Colonic mucosa (tissue), 4 donors: ENCODE data around the gene LHPP. TPM values are rescaled to one million over a fixed set of nuclear protein-coding genes. Genes with fewer than 3 reads are reported as not detected.

Experiments used
- DNase-seq: peaks from one replicate; pipeline ENCODE4 v3.0.0-alpha.2; 2020
- H3K27ac ChIP-seq: fragments of 200-600 bp; one replicate; pipeline ENCODE4 v1.8.0; 2021
- H3K27me3 ChIP-seq: fragments of 200-600 bp; one replicate; pipeline ENCODE4 v1.8.0; 2021
- H3K36me3 ChIP-seq: fragments of 200-600 bp; one replicate; pipeline ENCODE4 v1.8.0; 2021
- H3K4me1 ChIP-seq: fragments of 200-600 bp; one replicate; pipeline ENCODE4 v1.8.0; 2021; ENCODE audit warnings: mild to moderate bottlenecking
- H3K4me3 ChIP-seq: fragments of 200-600 bp; one replicate; pipeline ENCODE4 v1.8.0; 2021
- H3K9ac ChIP-seq, 2 donors: one replicate each; pipeline ENCODE4 v1.7.0; 2013; ENCODE audit warnings: control low read depth in 2 of 2, low read depth in 2 of 2, low read length in 2 of 2
- H3K9me3 ChIP-seq: fragments of 200-600 bp; one replicate; pipeline ENCODE4 v1.8.0; 2021
- CTCF ChIP-seq: fragments of 200-600 bp; IDR thresholded peaks from one replicate; pipeline ENCODE4 v1.8.0; 2022; ENCODE audit warnings: antibody characterized with exemption, mild to moderate bottlenecking
- intact Hi-C: fragments of 100-400 bp; cut with DNase I; formaldehyde crosslinking; loops from one replicate; pipeline ENCODE4 v1.14.1; 2022
- total RNA-seq, 2 donors: library from RNA; stranded (reverse); fragmentation: NEBNext Ultra II Directional in 1 of 2; extraction: Animal tissue kit (Norgen Biotek cat#: 25700) in 1 of 2; gene quantifications; one replicate each; pipeline ENCODE4 v1.2.1, GENCODE V29; 2021
- donor health status: healthy.
- donor health status: DM: no; HTN: no; CAD: no.
- donor health status: DM: no; HTN: no; CAD: no.

LHPP gene
- total RNA-seq, 2 donors from 2014 or later, result 12.8 to 24.6 TPM

DNA sequence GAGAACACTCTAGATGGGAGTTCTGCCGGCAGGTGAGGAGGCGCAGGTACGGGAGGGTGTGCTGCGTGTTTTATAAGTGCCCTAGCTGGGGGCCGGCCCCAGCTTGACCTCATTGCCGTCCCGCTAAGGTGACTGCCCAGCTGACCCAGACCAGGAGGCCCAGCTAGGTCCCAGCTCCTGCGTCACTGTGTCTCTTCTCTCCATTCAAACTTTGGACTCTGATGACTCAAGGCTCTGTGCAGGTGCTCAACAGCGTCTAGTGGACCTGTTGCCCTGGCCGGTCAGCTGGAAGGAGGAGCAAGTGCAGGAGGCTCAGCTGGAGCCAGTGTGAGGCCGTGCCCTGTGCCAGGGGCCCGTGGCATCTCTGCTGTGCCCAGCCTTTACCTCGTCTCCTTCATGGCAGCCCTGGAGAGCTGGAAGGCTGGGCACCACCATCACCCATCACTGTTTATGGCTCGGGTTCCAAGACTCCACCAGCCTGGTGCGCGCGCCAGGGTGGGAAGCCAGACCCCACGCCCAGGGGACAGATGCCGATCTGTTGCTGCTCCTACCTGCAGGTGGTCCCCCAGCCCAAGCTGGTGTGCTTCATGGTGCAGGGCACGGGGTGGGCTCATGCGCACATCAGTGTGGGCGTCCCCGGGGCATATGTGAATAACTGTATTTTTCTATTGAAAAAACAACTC is 14.6 kb downstream of the LHPP start:
- no peak for TF ChIP-seq CTCF
- Histone ChIP-seq H3K4me3 (no peak overlapping the region), H3K9me3 (no peaks in the 10 kb centered on the region), H3K36me3 (no peaks in the 10 kb centered on the region), H3K4me1 (no peaks in the 10 kb centered on the region), H3K27ac (no peak overlapping the region), H3K9ac (no peak overlapping the region), H3K27me3 (no peaks in the 10 kb centered on the region)
- DNase-seq, result no peak
- intact Hi-C loops, result no loop called here

DNA sequence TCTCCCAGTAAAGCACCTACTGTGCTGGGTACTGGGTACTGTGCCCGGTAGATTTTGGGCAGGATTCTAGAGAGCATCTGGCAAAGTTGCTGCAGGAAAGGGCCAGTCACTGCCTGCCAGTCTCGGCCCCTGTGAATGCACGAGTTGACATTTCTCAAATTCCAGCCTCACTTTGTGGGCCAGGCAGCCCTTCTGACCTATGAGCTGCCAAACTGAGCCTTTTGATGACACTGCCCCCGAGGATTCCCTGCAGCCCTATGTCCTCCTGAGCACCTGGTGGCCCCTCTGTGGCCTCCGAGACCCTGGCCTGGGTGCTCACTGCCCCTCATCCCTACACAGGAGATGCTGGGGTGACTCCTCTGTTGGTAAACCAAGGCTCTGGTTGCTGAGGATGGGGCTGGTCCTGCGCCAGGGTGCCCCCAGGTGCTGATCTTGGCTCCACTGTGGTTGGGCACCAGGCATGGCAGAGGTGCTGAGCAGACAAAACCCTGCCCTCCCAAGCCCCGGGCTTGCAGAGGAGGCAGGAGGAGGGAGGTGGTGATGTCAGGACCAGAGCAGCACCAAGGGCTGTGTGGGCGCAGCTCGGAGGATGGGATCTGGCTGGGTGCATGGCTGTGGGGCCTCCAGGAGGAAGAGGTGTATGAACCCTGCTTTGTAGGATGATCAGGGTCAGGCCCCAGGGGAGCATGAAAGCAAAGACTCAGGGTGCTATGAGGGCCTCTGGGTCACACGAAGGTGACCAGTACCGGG is 16.2 kb downstream of the LHPP start:
- intact Hi-C loops, result no loop called here
- H3K27me3 ChIP-seq, result no peaks in the 10 kb centered on the region
- H3K36me3 ChIP-seq, result no peaks in the 10 kb centered on the region
- H3K9me3 ChIP-seq, result no peaks in the 10 kb centered on the region
- no peak overlapping the region for H3K27ac ChIP-seq
- TF ChIP-seq CTCF, result no peak
- no peak overlapping the region for H3K9ac ChIP-seq
- no peak overlapping the region for H3K4me3 ChIP-seq
- no peak for DNase-seq
- H3K4me1 ChIP-seq, result no peaks in the 10 kb centered on the region

DNA sequence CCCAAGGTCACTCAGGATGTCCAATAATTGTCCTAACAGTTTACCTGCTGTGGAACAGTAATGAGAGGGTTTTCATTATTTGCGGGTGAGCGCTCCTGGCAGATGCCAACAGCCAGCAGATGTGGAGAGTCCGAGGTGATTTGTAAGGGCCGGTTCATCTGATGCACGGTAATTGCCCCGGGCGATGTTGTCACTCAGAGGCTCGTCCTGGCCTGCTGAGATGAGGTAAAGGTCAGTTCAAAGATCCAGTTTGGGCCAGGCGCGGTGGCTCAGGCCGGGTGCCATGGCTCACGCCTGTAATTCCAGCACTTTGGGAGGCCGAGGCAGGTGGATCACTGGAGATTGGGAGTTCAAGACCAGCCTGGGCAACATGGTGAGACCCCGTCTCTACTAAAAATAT is 16.9 kb downstream of the LHPP start:
- intact Hi-C loops, result no loop called here
- Histone ChIP-seq H3K4me3 (no peak overlapping the region), H3K27ac (no peak overlapping the region), H3K4me1 (no peaks in the 10 kb centered on the region), H3K27me3 (no peaks in the 10 kb centered on the region), H3K36me3 (no peaks in the 10 kb centered on the region), H3K9ac (no peak overlapping the region), H3K9me3 (no peaks in the 10 kb centered on the region)
- DNase-seq, result no peak
- no peak for TF ChIP-seq CTCF

DNA sequence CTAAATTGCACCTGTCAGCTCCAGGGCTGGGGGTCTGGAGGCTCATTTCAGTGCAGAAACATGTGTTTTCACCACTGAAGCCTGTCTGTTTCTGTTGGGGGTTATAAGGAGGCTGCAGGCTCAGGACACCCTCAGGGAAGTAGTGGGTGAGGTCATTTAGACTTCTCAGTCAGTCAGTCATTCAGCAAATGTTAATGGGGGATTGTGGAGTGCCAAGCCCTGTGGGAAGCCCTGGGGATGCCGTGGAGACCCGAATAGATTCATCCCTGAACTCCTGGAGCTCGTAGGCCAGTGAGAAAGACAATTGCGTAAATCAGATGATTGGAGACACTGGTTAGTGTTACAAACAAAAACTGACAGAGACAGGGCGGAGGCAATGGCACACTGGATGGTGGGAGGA is 19.2 kb downstream of the LHPP start:
- intact Hi-C loops, result no loop called here
- Histone ChIP-seq H3K9ac (no peak overlapping the region), H3K4me3 (no peak overlapping the region), H3K9me3 (no peaks in the 10 kb centered on the region), H3K4me1 (no peaks in the 10 kb centered on the region), H3K27me3 (no peaks in the 10 kb centered on the region), H3K36me3 (no peaks in the 10 kb centered on the region), H3K27ac (no peak overlapping the region)
- no peak for TF ChIP-seq CTCF
- DNase-seq, result no peak

DNA sequence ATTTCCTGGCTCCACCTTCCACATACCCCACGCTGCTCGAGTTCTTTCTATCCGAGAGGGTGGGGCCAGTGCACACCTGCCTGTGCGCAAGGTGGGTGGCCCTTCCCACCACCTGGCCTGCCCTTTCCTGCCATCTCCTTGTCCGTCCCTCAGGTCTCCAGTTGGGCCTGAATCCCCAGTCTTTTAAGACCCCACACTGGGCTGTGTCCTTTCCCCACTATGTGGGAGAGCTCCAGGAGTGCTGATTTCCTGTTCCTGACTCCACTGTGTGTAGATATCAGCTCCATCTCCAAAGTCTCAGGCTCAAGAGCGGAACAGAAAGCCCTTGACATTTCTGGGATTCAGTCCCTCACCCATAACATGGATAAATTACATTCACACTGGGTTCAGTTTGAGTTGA is 20.1 kb downstream of the LHPP start:
- no peak for TF ChIP-seq CTCF

More for the DNA sequence above, 20.1 kb downstream of the LHPP start:
- no peaks in the 10 kb centered on the region for H3K9me3 ChIP-seq
- H3K4me1 ChIP-seq, result no peaks in the 10 kb centered on the region
- H3K27ac ChIP-seq, result no peak overlapping the region
- no peak for DNase-seq
- H3K27me3 ChIP-seq, result no peaks in the 10 kb centered on the region
- H3K36me3 ChIP-seq, result no peaks in the 10 kb centered on the region
- H3K4me3 ChIP-seq, result no peak overlapping the region
- no peak overlapping the region for H3K9ac ChIP-seq
- intact Hi-C loops, result no loop called here
